Activated T-helper 1 cell treated with anti-CD3 and anti-CD28 coated beads, Interleukin-12 subunit alpha, Interleukin-12 subunit beta, Interleukin-2, Interleukin-4 antibody, amounts not matched to agents 30 ng/mL and 10 ng/mL and 1 ng/mL, durations not matched to agents 14 hours and 24 hours and 36 hours (primary cell): ENCODE data around the gene AK3. TPM values are rescaled to one million over a fixed set of nuclear protein-coding genes. Genes with fewer than 3 reads are reported as not detected.
A peak's percentile ranks its signal among the peaks of the same experiment; 100 is the strongest.
"Not testable (repeated sequence)": the region's sequence is repeated elsewhere in the genome, so short reads cannot be mapped to it uniquely, and the experiment has no call there.

ENCODE experiments used
- DNase-seq: peaks from one replicate; pipeline ENCODE4 v3.0.0; 2021; ENCODE audit warnings: low spot score
- H3K27ac Mint-ChIP-seq: one replicate; pipeline ENCODE4 v1.8.0; 2021; ENCODE audit warnings: mild to moderate bottlenecking, mixed read lengths
- H3K27me3 Mint-ChIP-seq: one replicate; pipeline ENCODE4 v1.8.0; 2022; ENCODE audit warnings: mild to moderate bottlenecking, moderate library complexity, mixed read lengths; ENCODE audit not compliant: insufficient read depth
- H3K36me3 Mint-ChIP-seq: one replicate; pipeline ENCODE4 v1.8.0; 2021; ENCODE audit warnings: low read depth, mixed read lengths
- H3K4me1 Mint-ChIP-seq: one replicate; pipeline ENCODE4 v1.8.0; 2021; ENCODE audit warnings: low read depth, mixed read lengths
- H3K4me3 Mint-ChIP-seq: one replicate; pipeline ENCODE4 v1.8.0; 2021; ENCODE audit warnings: mild to moderate bottlenecking, moderate library complexity, mixed read lengths
- H3K9me3 Mint-ChIP-seq: one replicate; pipeline ENCODE4 v1.8.0; 2021; ENCODE audit warnings: mixed read lengths
- intact Hi-C: fragments of 100-400 bp; cut with micrococcal nuclease; formaldehyde crosslinking; loops from one replicate; pipeline ENCODE4 v1.15.1; 2024
- total RNA-seq: library from RNA; stranded (reverse); gene quantifications from 2 replicates; pipeline ENCODE4 v1.2.3, GENCODE V29; 2022

The AK3 gene
- total RNA-seq, 1 donor from 2014 or later, result 23.9 TPM

DNA sequence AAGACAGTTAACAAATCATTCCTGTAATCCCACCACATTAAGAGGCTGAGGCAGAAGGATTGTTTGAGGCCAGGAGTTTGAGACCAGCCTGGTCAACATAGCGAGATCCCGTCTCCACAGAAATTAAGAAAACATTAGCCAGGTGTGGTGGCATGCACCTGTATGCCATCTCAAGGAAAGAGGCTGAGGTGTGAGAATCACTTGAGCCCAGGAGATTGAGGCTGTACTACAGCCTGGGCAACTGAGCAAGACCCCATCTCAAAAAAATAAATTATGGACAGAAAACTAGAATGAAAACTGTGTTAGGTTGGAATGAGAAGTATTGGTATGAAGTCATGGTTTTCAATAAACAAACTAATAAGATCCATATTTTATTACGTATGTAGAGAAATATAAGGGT is 23.0 kb upstream of the AK3 start:
- H3K4me1 Mint-ChIP-seq, result peaks cover 25% of the 10 kb centered on the region
- H3K27ac Mint-ChIP-seq, result no peak overlapping the region
- no peak for DNase-seq
- H3K9me3 Mint-ChIP-seq, result peaks cover 9% of the 10 kb centered on the region
- no peaks in the 10 kb centered on the region for H3K27me3 Mint-ChIP-seq
- H3K36me3 Mint-ChIP-seq, result peaks cover 2% of the 10 kb centered on the region
- no peak overlapping the region for H3K4me3 Mint-ChIP-seq
- intact Hi-C loops, result no loop called here

DNA sequence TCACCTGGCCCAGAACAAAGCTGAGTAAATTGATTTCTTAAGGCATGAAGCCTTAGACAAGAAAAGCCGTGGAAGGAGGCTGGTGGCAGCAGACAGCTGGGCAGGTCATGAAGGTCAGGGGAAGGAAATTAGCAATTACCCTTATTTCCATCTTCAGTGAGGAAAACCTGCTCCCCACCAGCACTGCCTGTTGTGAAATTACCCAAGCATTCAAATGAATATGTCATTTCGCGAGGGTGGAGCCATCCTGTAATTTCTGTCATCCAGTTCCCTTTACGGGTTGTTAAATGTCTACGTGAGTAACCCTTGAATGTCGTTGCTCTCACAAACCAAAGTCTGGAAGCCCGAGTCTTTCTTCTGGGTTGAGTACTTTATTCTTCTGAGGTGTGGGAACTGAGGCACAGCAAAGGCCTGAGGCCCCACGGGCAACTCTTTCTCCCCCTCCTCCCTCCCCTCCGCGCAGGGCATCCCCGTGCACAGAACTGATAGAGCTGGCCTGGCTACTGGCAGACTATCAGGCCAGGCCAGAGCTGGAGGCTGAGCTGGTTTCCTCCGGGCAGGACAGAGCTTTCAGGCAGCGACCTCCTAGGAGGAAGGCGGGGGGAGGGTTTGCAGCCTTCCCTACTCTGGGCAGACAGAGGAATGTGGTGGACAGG is 22.0 kb upstream of the AK3 start:
- Mint-ChIP-seq H3K9me3 (peaks cover 5% of the 10 kb centered on the region), H3K4me3 (peak overlapping the region; percentile 68), H3K27ac (peak overlapping the region; percentile 65), H3K27me3 (no peaks in the 10 kb centered on the region), H3K36me3 (no peaks in the 10 kb centered on the region), H3K4me1 (peaks cover 18% of the 10 kb centered on the region)
- no peak for DNase-seq
- intact Hi-C loops, result loop anchor here (1.0 to 2.0 kb wide), 7 partner anchors 29 to 837 kb away; partner anchors contain the start of gene RCL1

DNA sequence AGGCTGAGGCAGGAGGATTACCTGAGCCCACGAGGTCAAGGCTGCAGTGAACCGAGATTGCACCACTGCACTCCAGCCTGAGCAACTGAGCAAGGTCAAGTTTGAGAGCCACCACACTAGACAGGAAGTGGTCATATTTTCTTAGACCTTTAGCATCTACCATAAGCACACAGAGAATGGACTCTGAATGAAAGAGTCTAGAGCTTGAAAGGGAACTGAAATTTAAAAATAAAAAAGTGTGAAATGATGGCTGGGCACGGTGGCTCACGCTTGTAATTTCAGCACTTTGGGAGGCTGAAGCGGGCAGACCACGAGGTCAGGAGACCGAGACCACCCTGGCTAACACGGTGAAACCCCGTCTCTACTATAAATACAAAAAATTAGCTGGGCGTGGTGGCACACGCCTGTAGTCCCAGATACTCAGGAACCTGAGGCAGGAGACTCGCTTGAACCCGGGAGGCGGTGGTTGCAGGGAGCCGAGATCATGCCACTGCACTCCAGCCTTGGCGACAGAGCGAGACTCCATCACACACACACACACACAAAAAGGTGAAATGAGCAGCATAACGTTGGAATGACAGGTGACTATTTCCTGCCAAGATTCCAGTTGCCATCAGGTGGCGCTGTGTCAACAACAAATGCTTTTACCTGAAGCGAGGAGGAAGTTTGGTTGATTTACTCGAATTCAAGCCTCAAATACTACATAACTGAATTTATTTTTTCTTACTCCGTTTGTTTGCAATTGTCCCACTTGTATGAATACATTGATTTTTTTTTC is 21.3 kb upstream of the AK3 start:
- Mint-ChIP-seq H3K4me1 (peaks cover 18% of the 10 kb centered on the region), H3K27ac (peak overlapping the region; percentile 65), H3K36me3 (no peaks in the 10 kb centered on the region), H3K9me3 (no peaks in the 10 kb centered on the region), H3K4me3 (peak overlapping the region; percentile 68), H3K27me3 (no peaks in the 10 kb centered on the region)
- DNase-seq, result peak; percentile 72
- intact Hi-C loops, result loop anchor here (1.0 to 2.0 kb wide), 7 partner anchors 30 to 838 kb away; partner anchors contain the start of gene RCL1

DNA sequence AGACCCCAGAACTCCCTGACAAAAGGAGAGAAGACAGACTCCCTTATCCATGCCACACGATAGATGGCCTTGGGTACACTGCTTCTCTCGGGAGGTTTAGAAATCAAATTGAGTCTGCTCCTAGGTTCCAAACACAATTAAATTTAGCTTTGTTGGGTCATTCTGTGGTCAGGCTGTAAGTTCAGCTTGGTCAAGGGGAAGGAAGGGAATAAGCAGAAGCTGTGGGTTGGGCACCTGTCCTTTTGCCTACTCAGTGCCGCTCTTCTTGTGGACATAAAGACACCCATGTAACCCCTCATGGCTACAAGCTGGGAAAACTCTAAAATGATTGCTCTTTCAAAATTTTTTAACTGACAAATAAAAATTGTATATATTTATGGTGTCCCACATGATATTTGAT is 19.1 kb upstream of the AK3 start:
- Mint-ChIP-seq H3K9me3 (no peaks in the 10 kb centered on the region), H3K36me3 (no peaks in the 10 kb centered on the region), H3K4me3 (no peak overlapping the region), H3K27ac (no peak overlapping the region), H3K27me3 (no peaks in the 10 kb centered on the region), H3K4me1 (peaks cover 18% of the 10 kb centered on the region)
- no peak for DNase-seq
- intact Hi-C loops, result no loop called here

DNA sequence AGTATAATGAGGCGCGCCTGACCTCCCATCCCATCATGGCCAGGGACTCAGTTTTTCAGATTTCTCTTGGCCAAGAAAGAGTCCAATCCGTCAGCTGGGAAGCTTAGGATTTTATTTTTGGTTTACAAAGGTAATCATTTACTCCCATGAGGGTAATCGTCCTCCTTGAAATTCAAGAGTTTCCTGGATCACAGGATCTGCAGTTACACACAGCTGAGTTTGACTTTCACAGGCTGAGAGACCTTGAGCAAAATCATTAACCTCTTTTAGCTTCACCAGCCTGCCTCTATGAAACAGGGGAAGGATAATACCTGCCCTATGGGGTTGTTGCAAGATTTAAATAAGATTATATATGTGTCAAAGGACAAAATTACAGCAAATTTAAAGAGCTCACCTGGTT is 15.4 kb upstream of the AK3 start:
- no peaks in the 10 kb centered on the region for H3K36me3 Mint-ChIP-seq

DNA sequence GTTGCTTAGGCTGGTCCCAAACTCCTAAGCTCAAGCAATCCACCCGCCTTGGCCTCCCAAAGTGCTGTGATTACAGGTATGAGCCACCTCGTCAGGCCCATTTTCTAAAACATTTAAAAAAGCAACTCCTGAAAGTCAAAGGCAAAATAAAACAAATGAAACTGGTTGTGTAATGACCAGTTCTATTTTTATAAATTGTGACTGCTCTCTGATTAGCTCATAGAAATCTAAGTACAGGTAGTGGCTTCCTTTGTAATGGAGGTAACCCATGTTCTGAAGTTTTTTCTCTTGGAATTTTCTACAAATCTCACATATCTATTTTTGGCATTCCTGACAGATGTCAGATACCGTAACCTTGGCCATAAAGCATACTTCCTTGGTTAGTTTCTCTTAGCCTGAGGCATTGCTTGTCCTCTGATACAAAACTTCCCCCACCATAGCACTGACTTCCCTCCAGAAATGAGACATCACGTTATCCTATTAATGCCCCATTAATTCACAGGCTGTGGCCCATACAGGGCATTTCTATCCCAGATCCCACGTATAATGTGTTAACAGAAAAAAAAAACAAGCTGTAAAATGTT is 14.1 kb upstream of the AK3 start:
- Mint-ChIP-seq H3K36me3 (no peaks in the 10 kb centered on the region), H3K4me1 (peaks cover under 1% of the 10 kb centered on the region), H3K27ac (no peak overlapping the region), H3K9me3 (no peaks in the 10 kb centered on the region), H3K4me3 (no peak overlapping the region), H3K27me3 (peaks cover 3% of the 10 kb centered on the region)
- intact Hi-C loops, result loop anchor here (10.0 kb wide), 1 partner anchor 370 kb away; no protein-coding TSS in a partner anchor
- no peak for DNase-seq

More for the DNA sequence above, 15.4 kb upstream of the AK3 start:
- Mint-ChIP-seq H3K4me3 (no peak overlapping the region), H3K27me3 (peaks cover 3% of the 10 kb centered on the region), H3K27ac (no peak overlapping the region), H3K4me1 (no peaks in the 10 kb centered on the region), H3K9me3 (no peaks in the 10 kb centered on the region)
- intact Hi-C loops, result loop anchor here (10.0 kb wide), 1 partner anchor 372 kb away; no protein-coding TSS in a partner anchor
- no peak for DNase-seq

DNA sequence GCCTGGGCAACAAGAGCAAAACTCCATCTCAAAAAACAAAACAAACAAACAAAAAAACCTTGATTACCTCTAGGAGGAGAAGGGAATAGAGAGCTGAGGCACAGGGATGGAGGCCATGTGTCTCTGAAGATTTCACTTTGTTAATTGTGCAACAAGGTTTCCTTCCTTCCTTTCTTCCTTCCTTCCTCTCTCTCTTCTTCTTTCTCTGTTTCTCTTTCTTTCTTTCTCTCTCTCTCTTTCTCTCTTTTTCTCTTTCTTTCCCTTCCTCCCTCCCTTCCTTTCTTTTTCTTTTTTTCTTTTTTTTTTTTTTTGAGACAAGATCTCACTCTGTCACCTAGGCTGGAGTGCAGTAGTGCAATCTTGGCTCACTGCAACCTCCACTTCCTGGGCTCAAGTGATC is 13.5 kb upstream of the AK3 start:
- H3K27me3 Mint-ChIP-seq, H3K27ac Mint-ChIP-seq, DNase-seq, H3K4me3 Mint-ChIP-seq, H3K4me1 Mint-ChIP-seq, H3K36me3 Mint-ChIP-seq, H3K9me3 Mint-ChIP-seq: not testable (repeated sequence)
- intact Hi-C loops, result loop anchor here (10.0 kb wide), 1 partner anchor 370 kb away; no protein-coding TSS in a partner anchor

DNA sequence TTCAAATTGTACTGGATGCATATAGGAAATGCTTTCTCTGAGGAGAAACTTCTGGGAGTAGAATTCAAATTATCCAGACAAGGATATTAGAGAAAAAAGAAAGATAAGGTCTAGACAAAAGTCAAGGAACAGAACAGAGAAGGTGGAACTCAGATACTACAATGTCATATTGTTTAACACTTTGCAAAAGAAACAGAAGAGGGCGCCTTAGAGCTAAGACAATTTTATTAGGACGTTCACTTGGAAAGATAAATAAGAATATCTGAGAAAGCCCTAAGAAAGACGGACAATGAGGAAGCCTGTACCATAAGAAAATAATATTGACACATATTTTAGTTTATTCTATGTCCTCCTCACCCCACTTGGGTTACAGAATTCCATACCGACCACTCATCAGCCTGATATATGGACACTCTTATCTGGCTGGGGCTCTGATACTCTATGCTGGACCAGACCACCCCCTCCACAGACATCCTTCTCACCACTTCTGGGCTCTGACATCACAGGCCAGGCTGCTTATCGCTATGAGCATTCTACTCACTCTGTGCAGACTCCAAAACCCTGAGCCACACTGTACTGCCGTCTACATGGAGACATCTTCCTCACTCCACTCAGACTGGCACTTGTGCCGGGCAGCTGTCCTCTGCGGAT is 9.1 kb upstream of the AK3 start:
- H3K9me3 Mint-ChIP-seq, result no peaks in the 10 kb centered on the region
- peaks cover 5% of the 10 kb centered on the region for H3K27me3 Mint-ChIP-seq
- H3K27ac Mint-ChIP-seq, result no peak overlapping the region

DNA sequence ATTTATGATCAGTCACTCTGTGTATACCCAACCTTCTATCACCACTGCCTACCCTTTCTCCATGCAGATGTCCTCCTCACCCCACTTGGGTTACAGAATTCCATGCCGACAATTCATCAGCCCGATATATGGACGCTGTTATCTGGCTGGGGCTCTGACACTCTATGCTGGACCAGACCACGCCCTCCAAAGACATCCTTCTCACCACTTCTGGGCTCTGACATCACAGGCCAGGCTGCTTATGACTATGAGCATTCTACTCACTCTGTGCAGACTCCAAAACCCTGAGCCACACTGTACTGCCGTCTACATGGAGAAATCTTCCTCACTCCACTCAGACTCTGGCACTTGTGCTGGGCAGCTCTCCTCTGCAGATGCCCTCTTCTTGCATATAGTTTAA is 7.6 kb upstream of the AK3 start:
- intact Hi-C loops, result no loop called here
- peaks cover 3% of the 10 kb centered on the region for H3K27me3 Mint-ChIP-seq
- H3K36me3 Mint-ChIP-seq, result no peaks in the 10 kb centered on the region
- no peaks in the 10 kb centered on the region for H3K9me3 Mint-ChIP-seq
- peaks cover 9% of the 10 kb centered on the region for H3K4me1 Mint-ChIP-seq
- DNase-seq, result no peak
- no peak overlapping the region for H3K4me3 Mint-ChIP-seq
- no peak overlapping the region for H3K27ac Mint-ChIP-seq

More for the DNA sequence above, 9.1 kb upstream of the AK3 start:
- peaks cover 9% of the 10 kb centered on the region for H3K4me1 Mint-ChIP-seq
- no peaks in the 10 kb centered on the region for H3K36me3 Mint-ChIP-seq
- no peak overlapping the region for H3K4me3 Mint-ChIP-seq
- intact Hi-C loops, result loop anchor here (1.0 to 10.0 kb wide), 3 partner anchors 146 to 851 kb away; no protein-coding TSS in a partner anchor
- no peak for DNase-seq

DNA sequence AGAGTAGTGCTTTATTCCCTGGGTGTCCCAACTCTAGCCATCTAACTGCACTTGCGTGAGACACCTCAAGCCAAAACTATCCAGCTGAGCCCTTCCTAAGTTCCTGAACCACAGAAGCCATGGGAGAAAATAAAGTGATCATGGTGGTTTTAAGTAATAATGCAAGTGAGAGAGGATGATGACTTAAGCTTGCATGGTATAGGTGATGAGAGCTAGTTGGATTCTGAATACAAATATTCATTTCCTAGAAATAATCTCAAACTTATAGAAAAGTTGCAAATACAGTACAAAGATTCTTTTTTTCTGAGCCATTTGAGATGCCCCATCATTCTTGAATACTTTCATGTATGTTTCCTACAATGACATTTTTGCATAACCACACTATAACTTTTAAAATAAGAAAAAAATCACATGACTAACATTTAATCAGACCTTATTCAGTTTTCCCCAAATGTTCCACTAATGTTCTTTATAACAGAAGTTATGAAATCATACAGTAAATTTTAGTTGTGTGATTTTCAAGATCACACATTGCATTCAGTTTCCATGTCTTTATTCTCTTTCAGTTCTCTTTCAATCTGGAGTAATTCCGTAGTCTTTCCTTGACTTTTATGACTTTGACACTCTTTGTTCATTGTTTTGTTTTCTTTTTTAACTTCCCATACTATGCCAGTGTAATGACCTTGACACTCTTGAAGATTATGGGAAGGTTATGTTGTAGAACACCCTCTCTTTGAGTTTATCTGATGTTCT is 5.5 kb upstream of the AK3 start:
- H3K4me3 Mint-ChIP-seq, result no peak overlapping the region
- peaks cover 16% of the 10 kb centered on the region for H3K4me1 Mint-ChIP-seq
- H3K27me3 Mint-ChIP-seq, result peaks cover 2% of the 10 kb centered on the region
- DNase-seq, result no peak
- H3K9me3 Mint-ChIP-seq, result no peaks in the 10 kb centered on the region
- no peaks in the 10 kb centered on the region for H3K36me3 Mint-ChIP-seq
- H3K27ac Mint-ChIP-seq, result no peak overlapping the region
- intact Hi-C loops, result no loop called here

DNA sequence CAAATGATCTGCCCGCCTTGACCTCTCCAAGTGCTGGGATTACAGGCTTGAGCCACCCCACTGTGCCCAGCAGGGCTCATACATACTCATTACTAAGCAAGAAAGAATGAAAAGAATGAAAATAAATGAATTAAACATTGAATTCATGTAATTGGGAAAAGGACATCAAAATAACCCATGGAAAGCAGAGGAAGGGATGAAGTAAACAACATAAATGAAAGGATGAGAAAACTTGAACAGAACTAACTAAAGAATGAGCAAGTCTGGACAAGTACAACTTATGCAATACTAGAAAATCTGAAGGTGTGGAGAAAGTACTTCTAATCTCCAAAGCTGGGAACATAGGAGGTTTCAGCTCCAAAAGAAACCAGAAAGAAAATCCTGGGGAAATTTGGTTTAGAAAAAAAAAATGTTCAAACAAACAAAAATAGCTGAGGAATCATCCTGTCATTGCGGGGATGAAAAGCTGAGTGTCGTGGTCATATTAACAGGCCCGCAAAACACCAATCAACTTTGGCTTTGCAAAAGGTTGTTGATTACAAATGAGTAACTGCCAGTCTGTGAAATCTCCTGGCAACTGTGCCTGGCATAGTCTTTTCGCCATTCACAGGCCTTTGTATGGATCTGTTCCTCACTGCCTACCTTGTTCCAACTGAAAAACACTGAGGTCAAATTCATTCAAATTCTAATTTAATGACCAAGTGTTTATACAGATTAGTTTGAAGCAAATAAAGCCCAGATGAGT is 2.3 kb upstream of the AK3 start:
- DNase-seq, result no peak
- Mint-ChIP-seq H3K4me1 (peaks cover 29% of the 10 kb centered on the region), H3K27me3 (no peaks in the 10 kb centered on the region), H3K36me3 (peaks cover 2% of the 10 kb centered on the region), H3K9me3 (no peaks in the 10 kb centered on the region), H3K27ac (no peak overlapping the region), H3K4me3 (no peak overlapping the region)
- intact Hi-C loops, result loop anchor here (5.0 kb wide), 2 partner anchors 446 to 844 kb away; no protein-coding TSS in a partner anchor
